ENCODE data around the gene PTDSS2.
"Not testable (repeated sequence)": the region's sequence is repeated elsewhere in the genome, so short reads cannot be mapped to it uniquely, and the experiment has no call there.

PTDSS2 gene

DNA sequence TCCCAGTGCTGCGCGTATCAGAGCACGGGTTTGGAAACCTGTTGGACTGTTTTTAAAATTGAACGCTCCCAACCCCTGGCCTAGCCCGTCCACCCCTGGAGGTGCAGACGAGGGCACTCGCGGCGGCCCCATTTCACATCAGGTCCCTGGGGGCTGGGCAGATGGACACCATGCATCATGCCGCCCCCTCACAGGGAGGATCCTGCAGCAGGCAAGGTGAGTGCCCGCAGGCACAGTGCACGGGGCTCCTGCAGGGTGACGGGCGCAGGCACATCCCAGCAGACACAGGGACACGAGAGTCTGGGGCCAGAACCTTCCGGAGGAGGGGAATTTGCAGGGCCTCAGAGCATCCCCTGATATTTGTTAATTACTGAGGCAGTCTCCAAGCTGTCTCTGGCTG, 15.6 kb upstream of the PTDSS2 start:
- no peak for DNase-seq (ENCODE audit: low read depth)
- H3K4me3 ChIP-seq (ENCODE audit: low read depth, low read length) = no peak overlapping the region
- TF ChIP-seq, protein P1, sequence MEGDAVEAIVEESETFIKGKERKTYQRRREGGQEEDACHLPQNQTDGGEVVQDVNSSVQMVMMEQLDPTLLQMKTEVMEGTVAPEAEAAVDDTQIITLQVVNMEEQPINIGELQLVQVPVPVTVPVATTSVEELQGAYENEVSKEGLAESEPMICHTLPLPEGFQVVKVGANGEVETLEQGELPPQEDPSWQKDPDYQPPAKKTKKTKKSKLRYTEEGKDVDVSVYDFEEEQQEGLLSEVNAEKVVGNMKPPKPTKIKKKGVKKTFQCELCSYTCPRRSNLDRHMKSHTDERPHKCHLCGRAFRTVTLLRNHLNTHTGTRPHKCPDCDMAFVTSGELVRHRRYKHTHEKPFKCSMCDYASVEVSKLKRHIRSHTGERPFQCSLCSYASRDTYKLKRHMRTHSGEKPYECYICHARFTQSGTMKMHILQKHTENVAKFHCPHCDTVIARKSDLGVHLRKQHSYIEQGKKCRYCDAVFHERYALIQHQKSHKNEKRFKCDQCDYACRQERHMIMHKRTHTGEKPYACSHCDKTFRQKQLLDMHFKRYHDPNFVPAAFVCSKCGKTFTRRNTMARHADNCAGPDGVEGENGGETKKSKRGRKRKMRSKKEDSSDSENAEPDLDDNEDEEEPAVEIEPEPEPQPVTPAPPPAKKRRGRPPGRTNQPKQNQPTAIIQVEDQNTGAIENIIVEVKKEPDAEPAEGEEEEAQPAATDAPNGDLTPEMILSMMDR (IDR thresholded peaks at IDR 0.05; ENCODE audit: control insufficient read depth, extremely low read depth, insufficient read depth) = no peak

DNA sequence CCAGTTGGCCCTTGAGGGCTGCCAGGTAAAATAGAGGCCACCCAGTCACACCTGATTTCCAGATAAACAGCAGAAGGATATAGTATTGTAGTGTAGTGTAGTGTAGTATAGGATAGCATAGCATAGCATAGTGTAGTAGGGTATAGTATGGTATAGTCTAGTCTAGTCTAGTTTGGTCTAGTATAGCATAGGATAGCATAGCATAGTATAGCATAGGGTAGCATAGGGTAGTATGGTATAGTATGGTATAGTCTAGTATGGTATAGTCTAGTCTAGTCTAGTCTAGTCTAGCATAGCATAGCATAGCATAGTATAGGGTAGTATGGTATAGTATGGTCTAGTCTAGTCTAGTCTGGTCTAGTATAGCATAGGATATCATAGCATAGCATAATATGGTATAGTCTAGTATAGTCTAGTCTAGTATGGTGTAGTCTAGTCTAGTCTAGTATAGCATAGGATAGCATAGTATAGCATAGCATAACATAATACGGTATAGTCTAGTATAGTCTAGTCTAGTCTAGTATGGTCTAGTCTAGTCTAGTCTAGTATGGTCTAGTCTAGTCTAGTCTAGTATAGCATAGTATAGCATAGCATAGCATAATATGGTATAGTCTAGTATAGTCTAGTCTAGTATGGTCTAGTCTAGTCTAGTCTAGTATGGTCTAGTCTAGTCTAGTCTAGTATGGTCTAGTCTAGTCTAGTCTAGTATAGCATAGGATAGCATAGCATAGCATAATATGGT, 14.9 kb upstream of the PTDSS2 start:
- not testable (repeated sequence) for DNase-seq (ENCODE audit: low read depth); H3K4me3 ChIP-seq (ENCODE audit: low read depth, low read length)

DNA sequence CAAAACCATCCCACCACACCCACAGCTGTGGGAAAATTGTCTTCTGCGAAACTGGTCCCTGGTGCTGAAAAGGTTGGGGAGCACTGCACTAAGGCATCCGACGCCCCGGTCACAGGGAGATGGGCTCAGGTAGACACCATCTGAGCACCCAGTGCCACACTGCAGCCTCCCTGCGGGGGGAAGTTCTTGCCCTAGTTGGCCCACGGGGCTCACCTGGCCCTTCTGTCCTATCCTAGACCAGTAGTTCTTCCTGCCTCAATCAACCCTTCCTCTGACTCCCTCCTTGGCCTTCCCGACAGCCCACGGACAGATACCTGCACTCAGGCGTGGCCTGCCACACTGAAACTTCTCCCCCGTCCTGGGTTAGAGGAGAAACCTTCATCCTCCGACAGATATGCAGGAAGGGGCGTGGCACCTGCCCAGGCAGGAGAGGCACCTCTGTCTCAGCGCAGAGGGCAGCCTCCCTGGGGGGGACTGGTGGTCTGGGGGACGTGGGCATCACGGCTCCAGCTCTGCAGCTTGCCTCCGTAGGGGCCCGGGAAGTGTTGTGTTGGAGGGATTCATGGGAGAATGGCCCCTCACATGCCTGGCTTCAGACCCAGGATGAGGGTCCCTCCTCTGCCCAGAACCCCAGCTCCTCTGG, 12.7 kb upstream of the PTDSS2 start:
- TF ChIP-seq, protein P1 (IDR thresholded peaks at IDR 0.05; ENCODE audit: control insufficient read depth, extremely low read depth, insufficient read depth) = no peak
- no peak for DNase-seq (ENCODE audit: low read depth)
- no peak overlapping the region for H3K4me3 ChIP-seq (ENCODE audit: low read depth, low read length)

DNA sequence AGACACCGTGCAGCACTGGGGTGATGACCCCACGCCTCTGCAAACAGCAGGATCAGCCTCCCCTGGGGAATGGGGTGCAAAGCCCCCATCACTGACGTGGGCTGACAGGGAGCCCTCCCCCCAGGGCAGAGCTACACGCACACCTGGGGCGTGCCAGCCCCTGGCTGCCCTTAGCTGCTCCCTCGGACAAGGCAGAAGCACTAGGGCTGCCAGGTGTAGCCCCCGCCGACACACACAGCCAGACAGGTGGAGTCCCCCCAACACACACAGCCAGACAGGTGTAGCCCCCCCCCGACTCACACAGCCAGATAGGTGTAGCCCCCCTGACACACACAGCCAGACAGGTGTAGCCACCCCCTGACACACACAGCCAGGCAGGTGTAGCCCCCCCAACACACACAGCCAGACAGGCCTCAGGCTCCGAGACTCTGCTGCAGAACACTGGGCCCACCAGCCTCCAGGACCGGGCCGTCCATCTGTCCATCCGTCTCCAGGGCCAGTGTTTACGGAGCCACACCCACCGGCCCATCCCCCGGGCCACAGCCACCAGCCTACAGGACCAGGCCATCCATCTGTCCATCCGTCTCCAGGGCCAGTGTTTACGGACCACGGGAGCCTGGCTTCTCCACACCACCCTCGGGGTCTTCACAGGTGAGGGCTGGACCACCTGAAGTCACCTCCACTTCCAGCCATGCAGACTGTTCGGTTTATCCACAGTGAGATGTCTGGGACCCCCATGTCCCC, 11.8 kb upstream of the PTDSS2 start:
- no peak overlapping the region for H3K4me3 ChIP-seq (ENCODE audit: low read depth, low read length)
- TF ChIP-seq, protein P1 (IDR thresholded peaks at IDR 0.05; ENCODE audit: control insufficient read depth, extremely low read depth, insufficient read depth) = no peak
- DNase-seq (ENCODE audit: low read depth) = no peak

DNA sequence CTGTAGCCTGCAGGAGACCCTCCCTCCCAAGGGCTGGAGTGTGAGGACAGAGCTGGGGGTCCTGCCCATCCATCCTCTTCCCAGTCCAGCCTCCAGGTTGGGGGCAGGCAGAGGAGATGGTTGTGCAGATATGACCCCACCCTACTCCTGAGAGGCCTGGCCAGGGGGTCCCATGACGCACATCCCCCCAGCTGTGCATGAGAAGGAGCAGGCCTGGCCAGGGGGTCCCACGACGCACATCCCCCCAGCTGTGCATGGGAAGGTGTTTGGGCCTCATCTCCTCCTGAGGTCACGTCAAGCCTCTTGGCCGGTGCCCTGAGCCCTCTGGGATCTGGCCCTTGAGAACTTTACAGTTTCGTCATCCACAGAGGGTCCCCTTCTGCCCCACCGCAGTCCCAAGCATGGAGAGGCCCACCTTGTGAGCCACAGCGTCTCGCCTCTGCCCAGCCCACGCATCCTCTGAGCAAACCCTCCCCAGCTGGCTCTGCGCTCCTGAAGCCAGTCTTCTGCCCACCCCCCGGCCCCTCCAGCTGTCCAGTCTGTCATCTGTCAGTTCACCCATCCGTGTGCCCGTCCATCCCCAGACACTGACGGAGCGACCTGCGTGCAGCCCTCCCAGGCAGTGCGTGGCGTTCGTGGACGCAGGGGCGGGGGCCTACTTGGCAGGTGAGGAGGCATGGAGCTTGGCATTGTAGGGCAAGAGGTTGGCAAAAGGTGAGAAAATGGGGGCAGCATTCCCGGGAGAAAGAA, 10.6 kb upstream of the PTDSS2 start:
- DNase-seq (ENCODE audit: low read depth) = no peak
- H3K4me3 ChIP-seq (ENCODE audit: low read depth, low read length) = no peak overlapping the region
- TF ChIP-seq, protein P1 (IDR thresholded peaks at IDR 0.05; ENCODE audit: control insufficient read depth, extremely low read depth, insufficient read depth) = no peak

DNA sequence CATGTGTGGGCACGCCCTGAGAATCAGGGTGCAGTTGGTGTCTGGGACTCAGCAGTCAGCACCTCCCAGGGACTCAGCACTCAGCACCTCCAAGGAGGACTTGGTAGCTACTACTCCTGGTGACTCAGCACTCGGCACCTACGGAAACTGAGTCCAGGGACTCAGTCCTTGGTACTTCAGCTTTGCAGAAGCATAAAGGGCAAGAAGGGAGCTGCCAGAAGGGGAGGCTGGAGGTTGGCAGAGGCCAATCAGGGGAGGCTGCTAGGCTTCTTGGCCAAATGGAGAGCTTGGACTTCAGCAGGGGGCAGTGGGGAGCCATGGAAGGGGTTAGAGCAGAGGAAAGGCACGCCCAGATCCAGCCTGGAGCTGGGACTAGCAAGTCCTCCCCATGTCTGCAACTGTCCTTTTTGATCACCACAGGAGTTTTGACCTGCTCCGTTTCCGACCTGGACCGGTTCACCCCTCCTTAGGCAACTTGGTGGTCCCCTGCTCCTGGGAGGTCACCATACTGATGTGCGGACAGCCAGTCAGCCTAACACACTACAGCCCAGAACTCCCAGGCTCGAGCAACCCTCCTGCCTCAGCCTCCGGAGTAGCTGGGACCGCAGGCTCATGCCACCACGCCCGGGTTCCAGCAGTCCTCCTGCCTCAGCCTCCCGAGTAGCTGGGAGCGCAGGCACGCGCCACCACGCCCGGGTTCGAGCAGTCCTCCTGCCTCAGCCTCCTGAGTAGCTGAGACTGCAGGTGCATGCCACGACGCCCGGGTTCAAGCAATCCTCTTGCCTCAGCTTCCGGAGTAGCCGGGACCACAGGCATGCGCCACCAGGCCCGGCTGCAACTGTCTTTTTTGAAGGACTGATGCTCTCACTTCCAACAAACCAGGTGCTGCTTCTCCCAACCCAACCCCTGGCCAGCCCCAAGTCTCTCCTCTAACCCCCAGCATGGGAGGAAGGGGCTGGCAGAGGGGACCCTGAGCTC, 9.7 kb upstream of the PTDSS2 start:
- no peak for DNase-seq (ENCODE audit: low read depth)
- TF ChIP-seq, protein P1 (IDR thresholded peaks at IDR 0.05; ENCODE audit: control insufficient read depth, extremely low read depth, insufficient read depth) = no peak
- H3K4me3 ChIP-seq (ENCODE audit: low read depth, low read length) = no peak overlapping the region
